ENCODE measurements around the gene C1QTNF9.
"Not testable (repeated sequence)": the region's sequence is repeated elsewhere in the genome, so short reads cannot be mapped to it uniquely, and the experiment has no call there.

C1QTNF9 gene

GRCh38 chr13:24313439-24313838, 4.1 kb downstream of the C1QTNF9 start:
- in situ Hi-C loops (cut with MboI; ENCODE audit: low pct_unique_long_range_greater_than_20kb, low sequenced_read_pairs): no loop called here
- DNase-seq: no peak

- in situ Hi-C loops (cut with MboI; ENCODE audit: low pct_unique_long_range_greater_than_20kb, low sequenced_read_pairs): not testable (repeated sequence)
Observed at GRCh38 chr13:24317835-24318234, 8.5 kb downstream of the C1QTNF9 start.

GRCh38 chr13:24318878-24319277, 9.5 kb downstream of the C1QTNF9 start:
- DNase-seq; in situ Hi-C loops (cut with MboI; ENCODE audit: low pct_unique_long_range_greater_than_20kb, low sequenced_read_pairs): not testable (repeated sequence)

More at GRCh38 chr13:24317835-24318234, 8.5 kb downstream of the C1QTNF9 start:
- DNase-seq: not testable (repeated sequence)

GRCh38 chr13:24319641-24320040, 10.3 kb downstream of the C1QTNF9 start:
- in situ Hi-C loops (cut with MboI; ENCODE audit: low pct_unique_long_range_greater_than_20kb, low sequenced_read_pairs); DNase-seq: not testable (repeated sequence)

GRCh38 chr13:24321416-24321815, 12.0 kb downstream of the C1QTNF9 start:
- in situ Hi-C loops (cut with MboI; ENCODE audit: low pct_unique_long_range_greater_than_20kb, low sequenced_read_pairs); DNase-seq: not testable (repeated sequence)

GRCh38 chr13:24322470-24322869, 13.1 kb downstream of the C1QTNF9 start:
- peak; percentile 2 for DNase-seq
- in situ Hi-C loops (cut with MboI; ENCODE audit: low pct_unique_long_range_greater_than_20kb, low sequenced_read_pairs): not testable (repeated sequence)

GRCh38 chr13:24323036-24323738, 13.8 kb downstream of the C1QTNF9 start:
- no peak for DNase-seq
- in situ Hi-C loops (cut with MboI; ENCODE audit: low pct_unique_long_range_greater_than_20kb, low sequenced_read_pairs): no loop called here

- no peak for DNase-seq
- in situ Hi-C loops (cut with MboI; ENCODE audit: low pct_unique_long_range_greater_than_20kb, low sequenced_read_pairs): no loop called here
Observed at GRCh38 chr13:24323739-24324075, 14.3 kb downstream of the C1QTNF9 start.

GRCh38 chr13:24327598-24327997, 18.2 kb downstream of the C1QTNF9 start:
- DNase-seq: not testable (repeated sequence)
- in situ Hi-C loops (cut with MboI; ENCODE audit: low pct_unique_long_range_greater_than_20kb, low sequenced_read_pairs): loop anchor here (5.0 kb wide), 1 partner anchor 1415 kb away; no protein-coding TSS in a partner anchor

- in situ Hi-C loops (cut with MboI; ENCODE audit: low pct_unique_long_range_greater_than_20kb, low sequenced_read_pairs): loop anchor here (5.0 kb wide), 1 partner anchor 1416 kb away; no protein-coding TSS in a partner anchor
- no peak for DNase-seq
Observed at GRCh38 chr13:24328145-24328544, 18.8 kb downstream of the C1QTNF9 start.

- no peak for DNase-seq
- in situ Hi-C loops (cut with MboI; ENCODE audit: low pct_unique_long_range_greater_than_20kb, low sequenced_read_pairs): no loop called here
Observed at GRCh38 chr13:24338721-24339120, 29.3 kb downstream of the C1QTNF9 start.

- DNase-seq: no peak
- in situ Hi-C loops (cut with MboI; ENCODE audit: low pct_unique_long_range_greater_than_20kb, low sequenced_read_pairs): no loop called here
Observed at GRCh38 chr13:24339937-24340607, 30.7 kb downstream of the C1QTNF9 start.

GRCh38 chr13:24340608-24340955, 31.2 kb downstream of the C1QTNF9 start:
- in situ Hi-C loops (cut with MboI; ENCODE audit: low pct_unique_long_range_greater_than_20kb, low sequenced_read_pairs): no loop called here
- no peak for DNase-seq

- in situ Hi-C loops (cut with MboI; ENCODE audit: low pct_unique_long_range_greater_than_20kb, low sequenced_read_pairs): no loop called here
Observed at GRCh38 chr13:24341439-24341838, 32.1 kb downstream of the C1QTNF9 start.

GRCh38 chr13:24348385-24348784, 39.0 kb downstream of the C1QTNF9 start:
- in situ Hi-C loops (cut with MboI; ENCODE audit: low pct_unique_long_range_greater_than_20kb, low sequenced_read_pairs): no loop called here
- no peak for DNase-seq

More at GRCh38 chr13:24341439-24341838, 32.1 kb downstream of the C1QTNF9 start:
- DNase-seq: no peak

- in situ Hi-C loops (cut with MboI; ENCODE audit: low pct_unique_long_range_greater_than_20kb, low sequenced_read_pairs): no loop called here
- no peak for DNase-seq
Observed at GRCh38 chr13:24348797-24349515, 39.6 kb downstream of the C1QTNF9 start.

- in situ Hi-C loops (cut with MboI; ENCODE audit: low pct_unique_long_range_greater_than_20kb, low sequenced_read_pairs); DNase-seq: not testable (repeated sequence)
Observed at GRCh38 chr13:24349778-24350664, 40.6 kb downstream of the C1QTNF9 start.

GRCh38 chr13:24351423-24351822, 42.0 kb downstream of the C1QTNF9 start:
- in situ Hi-C loops (cut with MboI; ENCODE audit: low pct_unique_long_range_greater_than_20kb, low sequenced_read_pairs): no loop called here
- no peak for DNase-seq

GRCh38 chr13:24353736-24354135, 44.4 kb downstream of the C1QTNF9 start:
- no peak for DNase-seq
- in situ Hi-C loops (cut with MboI; ENCODE audit: low pct_unique_long_range_greater_than_20kb, low sequenced_read_pairs): no loop called here
